ENCODE measurements around the gene FBLN2. TPM values are rescaled to one million over a fixed set of nuclear protein-coding genes. Genes with fewer than 3 reads are reported as not detected.
A peak's percentile ranks its signal among the peaks of the same experiment; 100 is the strongest.
"Not testable (repeated sequence)": the region's sequence is repeated elsewhere in the genome, so short reads cannot be mapped to it uniquely, and the experiment has no call there.

Gene FBLN2
- total RNA-seq, result 94.3 TPM

DNA sequence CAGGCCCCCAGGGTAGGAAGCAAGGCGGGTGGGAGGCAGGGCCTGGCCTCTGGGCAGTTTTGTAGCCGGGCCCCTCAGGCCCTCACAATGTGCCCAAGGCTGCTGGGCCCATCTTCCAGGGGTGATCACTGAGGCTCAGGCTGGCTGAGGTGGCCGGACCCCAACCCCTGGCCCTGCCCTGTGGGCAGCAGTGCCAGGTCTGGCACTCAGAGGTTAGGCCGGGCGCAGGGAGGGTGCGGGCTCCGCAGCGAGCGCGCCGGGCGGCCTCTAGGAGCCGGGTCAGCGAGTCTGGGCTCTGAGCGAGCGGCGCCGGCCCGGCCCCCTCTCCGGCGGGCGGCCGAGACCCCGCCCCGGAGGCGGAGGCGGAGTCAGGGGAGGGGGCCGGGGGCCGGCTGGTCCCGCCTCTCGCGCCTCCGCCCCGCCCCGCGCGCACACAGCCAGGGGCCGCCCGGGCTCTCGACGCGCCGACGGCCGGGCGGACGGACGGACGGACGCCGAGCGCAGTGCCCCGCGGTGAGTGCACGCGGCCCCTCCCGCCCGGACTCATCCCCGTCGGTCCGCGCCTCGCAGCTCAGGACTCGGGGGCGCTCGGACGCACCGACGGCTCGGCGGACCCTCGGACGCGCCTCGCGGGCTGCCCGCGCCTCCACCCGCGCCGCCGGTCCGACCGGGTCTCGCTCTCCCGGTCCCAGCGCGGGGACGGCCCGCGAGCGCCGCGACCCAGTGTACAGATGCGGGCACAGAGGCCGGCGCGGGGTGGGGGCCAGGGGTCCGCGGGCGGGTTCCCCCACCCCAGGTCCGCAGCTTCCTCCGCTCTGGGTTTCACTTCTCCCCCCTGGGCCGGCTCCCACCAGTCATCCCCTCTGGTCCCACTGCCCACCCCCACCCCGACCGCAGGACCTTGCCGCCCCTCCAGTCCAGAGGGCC lies at the start of gene FBLN2:
Gene FBLN2 (plus strand): TSS at position 430 of the 927 bp plus-strand sequence. CDS start 21,231 bp downstream, outside the sequence.
- Histone ChIP-seq H3K4me3 (peak within 1 kb of the TSS; percentile 65 to 73), H3K27ac (peak within 1 kb of the TSS; percentile 93), H3K36me3 (no peaks in the 10 kb centered on the region), H3K4me1 (peaks cover 64% of the 10 kb centered on the region), H3K9me3 (no peaks in the 10 kb centered on the region), H3K27me3 (no peaks in the 10 kb centered on the region)
- TF ChIP-seq POLR2AphosphoS5 (IDR thresholded peaks at IDR 0.05; ENCODE audit: insufficient read depth in 1 of 2, low read depth in 1 of 2) (peak in 1 of 2 donors; percentile 75), POLR2A (IDR thresholded peaks at IDR 0.05) (peak in 1 of 2 donors; percentile 54)
- TF ChIP-seq, protein P1, sequence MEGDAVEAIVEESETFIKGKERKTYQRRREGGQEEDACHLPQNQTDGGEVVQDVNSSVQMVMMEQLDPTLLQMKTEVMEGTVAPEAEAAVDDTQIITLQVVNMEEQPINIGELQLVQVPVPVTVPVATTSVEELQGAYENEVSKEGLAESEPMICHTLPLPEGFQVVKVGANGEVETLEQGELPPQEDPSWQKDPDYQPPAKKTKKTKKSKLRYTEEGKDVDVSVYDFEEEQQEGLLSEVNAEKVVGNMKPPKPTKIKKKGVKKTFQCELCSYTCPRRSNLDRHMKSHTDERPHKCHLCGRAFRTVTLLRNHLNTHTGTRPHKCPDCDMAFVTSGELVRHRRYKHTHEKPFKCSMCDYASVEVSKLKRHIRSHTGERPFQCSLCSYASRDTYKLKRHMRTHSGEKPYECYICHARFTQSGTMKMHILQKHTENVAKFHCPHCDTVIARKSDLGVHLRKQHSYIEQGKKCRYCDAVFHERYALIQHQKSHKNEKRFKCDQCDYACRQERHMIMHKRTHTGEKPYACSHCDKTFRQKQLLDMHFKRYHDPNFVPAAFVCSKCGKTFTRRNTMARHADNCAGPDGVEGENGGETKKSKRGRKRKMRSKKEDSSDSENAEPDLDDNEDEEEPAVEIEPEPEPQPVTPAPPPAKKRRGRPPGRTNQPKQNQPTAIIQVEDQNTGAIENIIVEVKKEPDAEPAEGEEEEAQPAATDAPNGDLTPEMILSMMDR (IDR thresholded peaks at IDR 0.05), result no peak
- intact Hi-C loops (cut with DNase I), result no loop called here
- no peak for DNase-seq (ENCODE audit: extremely low spot score in 2 of 2)

DNA sequence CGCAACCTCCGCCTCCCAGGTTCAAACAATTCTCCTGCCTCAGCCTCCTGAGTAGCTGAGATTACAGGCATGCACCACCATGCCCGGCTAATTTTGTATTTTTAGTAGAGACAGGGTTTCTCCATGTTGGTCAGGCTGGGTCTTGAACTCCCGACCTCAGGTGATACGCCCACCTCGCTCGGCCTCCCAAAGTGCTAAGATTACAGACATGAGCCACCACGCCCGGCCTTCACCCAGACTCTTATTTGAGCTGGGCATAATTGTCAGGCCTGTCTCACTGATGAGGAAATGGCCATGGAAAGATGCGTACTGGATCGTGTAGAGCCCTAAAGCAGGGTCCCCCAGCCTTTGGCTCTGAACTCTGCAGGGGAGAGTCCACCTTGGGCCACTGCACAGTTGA lies 49.7 kb upstream of the FBLN2 start:
- DNase-seq (ENCODE audit: extremely low spot score in 2 of 2); H3K27ac ChIP-seq; H3K4me1 ChIP-seq; H3K4me3 ChIP-seq; H3K36me3 ChIP-seq; intact Hi-C loops (cut with DNase I); H3K9me3 ChIP-seq; H3K27me3 ChIP-seq: not testable (repeated sequence)

DNA sequence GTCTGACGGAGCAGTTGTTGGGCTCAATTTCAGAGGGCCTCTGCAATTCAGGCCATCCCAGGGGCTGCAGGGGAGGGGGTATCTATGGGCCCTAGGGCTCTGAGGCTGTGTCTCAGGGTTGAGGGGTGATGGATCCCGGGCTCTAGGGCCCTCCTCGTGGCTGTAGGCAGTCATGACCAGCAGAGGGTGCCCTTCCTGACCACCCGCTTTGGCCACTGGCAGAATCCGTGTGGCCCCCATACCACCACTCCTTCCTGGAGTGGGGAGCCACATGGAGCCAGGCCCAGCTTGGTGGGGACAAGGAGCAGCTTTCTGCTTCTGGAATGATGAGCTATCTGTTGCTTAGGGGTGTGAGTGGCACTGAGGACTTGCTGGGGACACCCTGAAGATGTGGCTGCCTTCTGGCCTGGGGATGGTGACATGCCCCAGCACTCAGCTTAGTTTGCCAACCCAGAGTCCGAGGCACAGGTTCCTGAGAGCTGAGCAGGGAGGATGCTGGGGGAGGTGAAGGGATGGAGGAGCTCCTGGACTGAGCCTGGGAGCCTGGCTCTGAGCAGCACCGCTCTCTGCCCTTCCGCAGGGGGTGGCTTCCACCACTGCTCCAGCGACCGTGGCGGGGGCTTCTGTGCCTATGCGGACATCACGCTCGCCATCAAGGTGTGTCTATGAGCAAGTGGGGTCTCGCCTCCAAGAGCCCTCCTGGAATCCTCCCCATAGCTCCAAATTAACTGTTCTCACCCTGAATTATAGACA lies 48.6 kb upstream of the FBLN2 start:
- H3K27me3 ChIP-seq, result no peaks in the 10 kb centered on the region
- H3K4me3 ChIP-seq, result no peak overlapping the region
- no peak overlapping the region for H3K27ac ChIP-seq
- peaks cover 8% of the 10 kb centered on the region for H3K4me1 ChIP-seq
- H3K36me3 ChIP-seq, result no peaks in the 10 kb centered on the region
- no peaks in the 10 kb centered on the region for H3K9me3 ChIP-seq
- intact Hi-C loops (cut with DNase I), result no loop called here
- TF ChIP-seq POLR2AphosphoS5 (IDR thresholded peaks at IDR 0.05; ENCODE audit: insufficient read depth in 1 of 2, low read depth in 1 of 2), result no peak
- TF ChIP-seq, protein P1 (IDR thresholded peaks at IDR 0.05), result peak in 1 of 3 experiments; percentile 9
- DNase-seq (ENCODE audit: extremely low spot score in 2 of 2), result no peak

DNA sequence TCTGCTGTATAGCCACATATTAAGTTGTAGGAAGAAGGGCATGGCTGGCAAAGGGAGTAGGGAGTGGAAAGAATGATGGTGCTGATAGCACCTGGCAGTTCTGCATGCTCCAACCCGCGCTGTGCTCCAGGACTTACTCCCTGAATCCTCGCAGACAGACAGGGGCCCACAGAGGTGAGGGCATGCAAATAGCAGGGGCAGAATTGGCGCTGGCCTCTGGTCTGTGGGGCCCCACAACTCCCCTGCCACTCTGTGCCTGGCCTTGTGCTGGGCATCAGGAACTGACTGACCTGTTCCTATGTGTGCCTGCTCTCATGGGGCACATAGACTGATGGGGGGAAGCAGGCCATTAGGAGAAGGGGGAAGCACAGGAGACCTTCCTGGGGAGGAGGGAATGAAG lies 47.9 kb upstream of the FBLN2 start:
- no peak overlapping the region for H3K27ac ChIP-seq
- no peaks in the 10 kb centered on the region for H3K36me3 ChIP-seq
- no peaks in the 10 kb centered on the region for H3K27me3 ChIP-seq
- intact Hi-C loops (cut with DNase I), result no loop called here
- no peak for DNase-seq (ENCODE audit: extremely low spot score in 2 of 2)
- no peak overlapping the region for H3K4me3 ChIP-seq
- TF ChIP-seq, protein P1 (IDR thresholded peaks at IDR 0.05), result no peak
- TF ChIP-seq POLR2AphosphoS5 (IDR thresholded peaks at IDR 0.05; ENCODE audit: insufficient read depth in 1 of 2, low read depth in 1 of 2) (no peak), POLR2A (IDR thresholded peaks at IDR 0.05) (no peak)
- peaks cover 8% of the 10 kb centered on the region for H3K4me1 ChIP-seq
- no peaks in the 10 kb centered on the region for H3K9me3 ChIP-seq

- H3K36me3 ChIP-seq, result no peaks in the 10 kb centered on the region
Measured at GRCh38 chr3:13501521-13501920, 47.4 kb upstream of the FBLN2 start.

More at GRCh38 chr3:13501521-13501920, 47.4 kb upstream of the FBLN2 start:
- Histone ChIP-seq H3K27me3 (no peaks in the 10 kb centered on the region), H3K4me1 (peaks cover 5% of the 10 kb centered on the region), H3K27ac (no peak overlapping the region), H3K9me3 (no peaks in the 10 kb centered on the region), H3K4me3 (no peak overlapping the region)
- intact Hi-C loops (cut with DNase I), result no loop called here
- TF ChIP-seq POLR2AphosphoS5 (IDR thresholded peaks at IDR 0.05; ENCODE audit: insufficient read depth in 1 of 2, low read depth in 1 of 2) (no peak), POLR2A (IDR thresholded peaks at IDR 0.05) (no peak)
- TF ChIP-seq, protein P1 (IDR thresholded peaks at IDR 0.05), result no peak
- no peak for DNase-seq (ENCODE audit: extremely low spot score in 2 of 2)

Measured in vagina (tissue), 2 donors.